Transverse colon (tissue), 4 donors: ENCODE results near the gene MAP2K5. TPM values are rescaled to one million over a fixed set of nuclear protein-coding genes. Genes with fewer than 3 reads are reported as not detected.
A peak's percentile ranks its signal among the peaks of the same experiment; 100 is the strongest.

Source experiments
- DNase-seq: peaks from one replicate; pipeline ENCODE4 v3.0.0-alpha.2; 2019
- H3K27ac ChIP-seq, 4 donors: fragments of 200-600 bp; sonication (generic); 2 replicates each; pipeline ENCODE4 v1.5.1; 2016 to 2018; ENCODE audit warnings: inconsistent platforms in 4 of 4
- H3K27me3 ChIP-seq: fragments of 200-600 bp; sonication (generic); 2 replicates; pipeline ENCODE4 v1.5.1; 2017; ENCODE audit warnings: inconsistent platforms
- H3K36me3 ChIP-seq, 4 donors: fragments of 200-600 bp; sonication (generic); 2 replicates each; pipeline ENCODE4 v1.5.1; 2017 to 2019; ENCODE audit warnings: inconsistent platforms in 4 of 4
- H3K4me1 ChIP-seq, 4 donors: fragments of 200-600 bp; sonication (generic); 2 replicates each; pipeline ENCODE4 v1.5.1; 2017 to 2020; ENCODE audit warnings: inconsistent platforms in 4 of 4
- H3K4me3 ChIP-seq, 4 donors: fragments of 200-600 bp; sonication (generic); 1 replicate in 1 of 4; 2 replicates in 3 of 4; pipeline versions ENCODE4 v1.5.1 to v1.6.1; 2017 to 2019; ENCODE audit warnings: inconsistent platforms in 4 of 4
- H3K9me3 ChIP-seq, 2 donors: fragments of 200-600 bp; sonication (generic); 2 replicates each; pipeline ENCODE4 v1.5.1; 2017 to 2019; ENCODE audit warnings: inconsistent platforms in 2 of 2
- CTCF ChIP-seq, 5 experiments: fragments of 200-600 bp in 3 of 5; fragments of 450-650 bp in 2 of 5; sonication (generic) in 3 of 5; IDR thresholded peaks; 1 replicate in 2 of 5; 2 replicates in 3 of 5; pipeline ENCODE4 v1.5.1; 2016 to 2017; ENCODE audit warnings: antibody characterized with exemption in 5 of 5, inconsistent platforms in 3 of 5, mild to moderate bottlenecking in 2 of 5, moderate library complexity in 1 of 5
- EP300 ChIP-seq: sonication (generic); formaldehyde crosslinking; IDR thresholded peaks from one replicate; pipeline ENCODE4 v1.6.1; 2017; ENCODE audit warnings: antibody characterized with exemption, low read depth
- POLR2A ChIP-seq: fragments of 450-650 bp; IDR thresholded peaks from one replicate; pipeline ENCODE4 v1.6.1; 2016; ENCODE audit warnings: antibody characterized with exemption, mild to moderate bottlenecking, moderate library complexity
- POLR2AphosphoS5 ChIP-seq, 3 donors: sonication (generic); formaldehyde crosslinking; IDR thresholded peaks; one replicate each; pipeline ENCODE4 v1.6.1; 2016; ENCODE audit warnings: antibody characterized with exemption in 3 of 3
- WGBS, 2 donors: methylation state at CpG; one replicate each; pipeline ENCODE4 v1.1.5; 2018; ENCODE audit warnings: low coverage in 1 of 2; 5-methylcytosine and 5-hydroxymethylcytosine counted together
- in situ Hi-C, 4 donors: fragments of 200-750 bp; cut with MboI; loops; one replicate each; pipeline versions ENCODE4 v1.15.0 to v1.15.1; 2017; ENCODE audit warnings: low sequenced_read_pairs in 3 of 4, low pct_ligation_motif_present in 1 of 4, low pct_unique_long_range_greater_than_20kb in 1 of 4
- intact Hi-C: fragments of 100-400 bp; cut with DNase I; formaldehyde crosslinking; loops from one replicate; pipeline ENCODE4 v1.15.1; 2023; ENCODE audit warnings: low total_unique reads
- total RNA-seq, 4 donors: library from RNA; depleted of rRNA; stranded (reverse); fragments of >200 nt; gene quantifications; one replicate each; pipeline ENCODE4 v1.1.0, GENCODE V29; 2016

Gene MAP2K5
- total RNA-seq, 4 donors from 2014 or later, result 19.8 to 320 (median 21.1) TPM

- in situ Hi-C loops, result loop anchor here in 1 of 4 donors (25.0 kb wide), 1 partner anchor 362 kb away; no protein-coding TSS in a partner anchor
- no peak for DNase-seq
- Histone ChIP-seq H3K4me3 (no peak overlapping the region), H3K27ac (no peak overlapping the region), H3K9me3 (no peaks in the 10 kb centered on the region), H3K4me1 (peaks cover 15 to 85% (median 53%) of the 10 kb centered on the region in 4 donors), H3K27me3 (peaks cover 100% of the 10 kb centered on the region), H3K36me3 (no peaks in the 10 kb centered on the region)
- WGBS, 2 donors, result 10 to 12% methylated on average over 9 to 21 of the region's 21 CpGs
- TF ChIP-seq POLR2AphosphoS5 (IDR thresholded peaks at IDR 0.05) (no peak), EP300 (no peak), CTCF (IDR thresholded peaks at IDR 0.05) (no peak), POLR2A (no peak)
- intact Hi-C loops, result no loop called here
Measured at GRCh38 chr15:67824197-67824968, 281.9 kb downstream of the MAP2K5 start.

GRCh38 chr15:67824976-67825880 is 282.7 kb downstream of the MAP2K5 start, which contains the start of gene SKOR1:
SKOR1 (plus strand) TSS chr15:67825509; CDS start chr15:67825603, 94 bp downstream.
- H3K4me3 ChIP-seq, result peak within 1 kb of the TSS in 1 of 4 donors; percentile 25
- in situ Hi-C loops, result loop anchor here in 2 of 4 donors (25.0 kb wide), 2 partner anchors 363 to 888 kb away; no protein-coding TSS in a partner anchor
- TF ChIP-seq POLR2A, result no peak
- no peak for TF ChIP-seq POLR2AphosphoS5 (IDR thresholded peaks at IDR 0.05)
- no peak for TF ChIP-seq CTCF (IDR thresholded peaks at IDR 0.05)
- TF ChIP-seq EP300, result no peak

GRCh38 chr15:67825881-67826716 is 283.6 kb downstream of the MAP2K5 start:
- no peak for DNase-seq
- 24% methylated on average over 61 of the region's 77 CpGs; no CpG with 5 or more reads in 1 of the 2 donors for WGBS, 2 donors
- peaks cover 100% of the 10 kb centered on the region for H3K27me3 ChIP-seq
- H3K27ac ChIP-seq, result no peak overlapping the region
- peak overlapping the region in 1 of 4 donors; percentile 25 for H3K4me3 ChIP-seq
- peaks cover 15 to 80% (median 56%) of the 10 kb centered on the region in 4 donors for H3K4me1 ChIP-seq
- TF ChIP-seq EP300, result no peak
- TF ChIP-seq POLR2A, result no peak
- no peak for TF ChIP-seq CTCF (IDR thresholded peaks at IDR 0.05)
- TF ChIP-seq POLR2AphosphoS5 (IDR thresholded peaks at IDR 0.05), result no peak
- in situ Hi-C loops (loop anchor here in 1 of 4 donors (25.0 kb wide), 1 partner anchor 889 kb away; no protein-coding TSS in a partner anchor), intact Hi-C loops (no loop called here)
- H3K36me3 ChIP-seq, result no peaks in the 10 kb centered on the region
- no peaks in the 10 kb centered on the region for H3K9me3 ChIP-seq

More at GRCh38 chr15:67824976-67825880, 282.7 kb downstream of the MAP2K5 start, which contains the start of gene SKOR1:
- H3K36me3 ChIP-seq, result no peaks in the 10 kb centered on the region
- no peak within 1 kb of the TSS for H3K27ac ChIP-seq
- DNase-seq, result no peak
- peaks cover 15 to 88% (median 56%) of the 10 kb centered on the region in 4 donors for H3K4me1 ChIP-seq
- no peaks in the 10 kb centered on the region for H3K9me3 ChIP-seq
- 7% methylated on average over 48 of the region's 58 CpGs; no CpG with 5 or more reads in 1 of the 2 donors for WGBS, 2 donors
- peaks cover 100% of the 10 kb centered on the region for H3K27me3 ChIP-seq
- intact Hi-C loops, result no loop called here
